HG03045 (cell line): ENCODE measurements around the gene CYP2S1.

ENCODE experiments used
- ATAC-seq: cut with Tn5 transposase; IDR thresholded peaks from one replicate; pipeline ENCODE4 v1.9.1; 2021; ENCODE audit warnings: mild to moderate bottlenecking, moderate library complexity; ENCODE audit not compliant: unreplicated experiment

The CYP2S1 gene

GRCh38 chr19:41255171-41255570 lies 62.2 kb downstream of the CYP2S1 start:
- ATAC-seq, result no peak
